ENCODE measurements around the gene ASB4.
A peak's percentile ranks its signal among the peaks of the same experiment; 100 is the strongest.
"Not testable (repeated sequence)": the region's sequence is repeated elsewhere in the genome, so short reads cannot be mapped to it uniquely, and the experiment has no call there.

Gene ASB4

DNA sequence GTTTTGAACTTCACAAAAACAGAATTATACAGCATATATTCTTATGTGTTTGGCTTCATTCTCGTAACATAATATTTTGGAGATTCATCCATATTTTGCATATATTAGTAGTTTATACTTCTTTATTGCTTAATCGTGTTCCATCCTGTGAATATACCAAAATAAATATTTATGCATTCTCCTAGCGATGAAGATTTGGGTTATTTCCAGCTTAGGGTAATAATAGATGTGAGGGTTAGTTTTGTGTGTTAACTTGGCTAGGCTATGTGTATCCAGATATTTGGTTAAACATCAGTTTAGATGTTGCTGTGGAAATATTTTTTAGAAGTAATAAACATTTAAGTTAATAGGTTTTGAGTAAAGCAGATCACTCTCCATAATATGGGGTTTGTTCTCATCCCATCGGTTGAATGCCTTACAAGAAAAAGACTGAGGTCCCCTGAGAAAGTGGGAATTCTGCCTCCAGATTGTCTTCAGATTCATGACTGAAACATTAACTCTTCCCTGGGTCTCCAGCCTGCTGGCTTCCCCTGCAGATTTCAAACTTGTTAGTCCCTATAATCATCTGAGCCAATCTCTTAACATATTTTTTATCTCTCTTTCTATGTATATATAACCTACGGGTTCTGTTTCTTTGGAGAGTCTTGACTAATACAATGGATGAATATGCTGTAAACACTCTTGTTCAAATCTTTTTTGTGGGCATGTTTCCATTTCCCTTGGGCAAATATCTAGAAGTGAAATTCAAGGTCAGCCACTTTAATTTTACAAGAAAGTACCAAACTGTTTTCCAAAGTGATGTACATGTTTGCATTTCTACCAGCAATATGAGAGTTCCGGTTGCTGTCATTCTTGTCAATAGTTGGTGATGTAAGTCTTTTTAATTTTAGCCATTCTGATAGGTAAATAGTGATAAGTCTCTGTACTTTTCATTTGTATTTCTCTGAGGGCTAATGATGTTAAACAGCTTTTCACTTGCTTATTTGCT is 61.9 kb downstream of the ASB4 start:
- no peak for DNase-seq (ENCODE audit: low read depth, low spot score)
- no peak for TF ChIP-seq EZH2 (IDR thresholded peaks at IDR 0.05)
- no peak for TF ChIP-seq POLR2AphosphoS5 (IDR thresholded peaks at IDR 0.05; ENCODE audit: borderline replicate concordance, low read depth, low read length)
- no peak for TF ChIP-seq FOXP2 (optimal IDR thresholded peaks at IDR 0.05; ENCODE audit: control extremely low read depth, extremely low read length, insufficient read depth)
- Histone ChIP-seq H3K9ac (ENCODE audit: insufficient read length) (no peak overlapping the region), H3K27ac (no peak overlapping the region), H3K4me3 (no peak overlapping the region), H3K36me3 (ENCODE audit: insufficient read depth, low read length) (no peaks in the 10 kb centered on the region), H3K9me3 (ENCODE audit: low read depth, low read length) (no peaks in the 10 kb centered on the region)

DNA sequence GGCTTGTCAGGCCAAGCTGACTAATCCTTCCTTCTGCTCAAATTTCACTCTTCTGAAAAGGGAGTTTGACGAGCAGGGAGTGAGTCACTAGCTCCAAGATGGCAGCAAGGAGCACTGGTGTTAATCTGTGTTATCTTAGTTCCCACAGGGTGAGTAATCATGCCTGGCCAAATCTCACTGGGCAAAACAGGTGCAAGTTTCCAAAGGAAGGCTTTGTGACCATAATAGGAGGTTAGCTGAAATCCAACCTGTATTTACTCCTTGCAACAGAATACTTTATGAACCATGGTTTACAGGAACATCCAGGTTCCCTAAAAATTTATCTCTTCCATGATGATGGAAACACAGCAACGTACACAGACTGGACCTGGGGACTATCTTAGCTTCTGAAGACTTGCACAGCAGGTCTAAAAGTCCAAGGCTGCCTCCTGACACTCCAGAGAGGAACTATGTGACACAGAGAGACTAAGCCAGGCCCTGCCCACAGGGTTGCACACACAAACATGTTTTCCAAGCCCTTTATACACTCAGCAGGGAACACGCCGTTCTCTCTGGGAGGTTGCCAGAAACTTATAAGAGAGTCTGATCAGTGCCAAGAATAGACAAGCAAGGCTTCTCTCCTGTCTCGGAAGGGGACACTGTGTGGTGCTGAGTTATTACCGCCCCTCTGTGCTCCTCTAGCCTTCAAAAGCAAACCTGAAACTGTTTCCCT is 64.2 kb downstream of the ASB4 start:
- no peaks in the 10 kb centered on the region for H3K36me3 ChIP-seq (ENCODE audit: insufficient read depth, low read length)
- TF ChIP-seq FOXP2 (optimal IDR thresholded peaks at IDR 0.05; ENCODE audit: control extremely low read depth, extremely low read length, insufficient read depth): peak; percentile 52
- no peak for TF ChIP-seq EZH2 (IDR thresholded peaks at IDR 0.05)
- H3K4me3 ChIP-seq: peak overlapping the region; percentile 47; the same call in 1 of the 2 replicates
- no peak overlapping the region for H3K9ac ChIP-seq (ENCODE audit: insufficient read length)
- DNase-seq (ENCODE audit: low read depth, low spot score): peak; percentile 35
- H3K9me3 ChIP-seq (ENCODE audit: low read depth, low read length): no peaks in the 10 kb centered on the region
- H3K27ac ChIP-seq: no peak overlapping the region

DNA sequence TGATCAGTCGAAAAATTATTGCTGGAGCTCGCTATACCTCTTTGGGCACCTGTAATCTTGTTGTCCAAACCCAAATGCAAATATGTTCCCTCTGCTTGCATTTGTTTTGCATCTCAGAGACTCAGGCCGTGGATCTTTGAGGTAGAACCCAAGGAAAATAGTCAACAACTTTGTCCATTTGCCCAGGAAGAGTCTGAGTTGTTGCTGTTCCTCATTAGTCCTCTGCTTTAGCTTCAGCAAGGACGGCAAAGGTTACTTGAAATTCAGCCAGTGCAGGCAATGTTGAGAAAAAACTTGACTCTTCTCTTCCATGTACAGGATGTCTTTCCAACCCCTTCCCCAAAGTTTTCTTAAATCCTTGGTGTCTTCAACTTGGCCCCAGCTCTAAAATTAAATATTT is 64.8 kb downstream of the ASB4 start:
- no peaks in the 10 kb centered on the region for H3K36me3 ChIP-seq (ENCODE audit: insufficient read depth, low read length)
- no peak overlapping the region for H3K9ac ChIP-seq (ENCODE audit: insufficient read length)
- no peaks in the 10 kb centered on the region for H3K9me3 ChIP-seq (ENCODE audit: low read depth, low read length)
- peak overlapping the region; percentile 47; the same call in 1 of the 2 replicates for H3K4me3 ChIP-seq
- DNase-seq (ENCODE audit: low read depth, low spot score): no peak
- no peak overlapping the region for H3K27ac ChIP-seq
- TF ChIP-seq FOXP2 (optimal IDR thresholded peaks at IDR 0.05; ENCODE audit: control extremely low read depth, extremely low read length, insufficient read depth): no peak
- no peak for TF ChIP-seq EZH2 (IDR thresholded peaks at IDR 0.05)
- TF ChIP-seq POLR2AphosphoS5 (IDR thresholded peaks at IDR 0.05; ENCODE audit: borderline replicate concordance, low read depth, low read length): no peak

DNA sequence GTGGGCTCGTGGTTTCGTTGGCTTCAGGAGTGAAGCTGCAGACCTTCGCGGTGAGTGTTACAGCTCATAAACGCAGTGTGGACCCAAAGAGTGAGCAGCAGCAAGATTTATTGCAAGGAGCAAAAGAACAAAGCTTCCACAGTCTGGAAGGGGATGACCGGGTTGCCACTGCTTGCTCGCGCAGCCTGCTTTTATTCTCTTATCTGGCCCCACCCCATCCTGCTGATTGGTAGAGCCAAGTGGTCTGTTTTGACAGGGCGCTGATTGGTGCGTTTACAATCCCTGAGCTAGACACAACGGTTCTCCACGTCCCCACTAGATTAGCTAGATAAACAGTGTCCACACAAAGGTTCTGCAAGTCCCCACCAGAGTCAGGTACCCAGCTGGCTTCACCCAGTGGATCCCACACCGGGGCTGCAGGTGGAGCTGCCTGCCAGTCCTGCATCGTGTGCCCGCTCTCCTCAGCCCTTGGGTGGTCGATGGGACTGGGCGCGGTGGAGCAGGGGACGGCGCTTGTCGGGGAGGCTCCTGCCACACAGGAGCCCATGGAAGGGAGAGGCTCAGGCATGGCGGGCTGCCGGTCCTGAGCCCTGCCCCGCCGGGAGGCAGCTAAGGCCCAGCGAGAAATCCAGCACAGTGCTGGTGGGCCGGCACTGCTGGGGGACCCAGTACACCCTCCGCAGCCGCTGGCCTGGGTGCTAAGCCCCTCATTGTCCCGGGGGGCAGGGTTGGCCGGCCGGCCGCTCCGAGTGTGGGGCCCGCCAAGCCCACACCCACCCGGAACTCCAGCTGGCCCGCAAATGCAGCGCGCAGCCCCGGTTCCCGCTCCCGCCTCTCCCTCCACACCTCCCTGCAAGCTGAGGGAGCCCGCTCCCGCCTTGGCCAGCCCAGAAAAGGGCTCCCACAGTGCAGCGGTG is 66.5 kb downstream of the ASB4 start:
- H3K27ac ChIP-seq; H3K9me3 ChIP-seq (ENCODE audit: low read depth, low read length); DNase-seq (ENCODE audit: low read depth, low spot score); H3K4me3 ChIP-seq; H3K9ac ChIP-seq (ENCODE audit: insufficient read length); H3K36me3 ChIP-seq (ENCODE audit: insufficient read depth, low read length): not testable (repeated sequence)

DNA sequence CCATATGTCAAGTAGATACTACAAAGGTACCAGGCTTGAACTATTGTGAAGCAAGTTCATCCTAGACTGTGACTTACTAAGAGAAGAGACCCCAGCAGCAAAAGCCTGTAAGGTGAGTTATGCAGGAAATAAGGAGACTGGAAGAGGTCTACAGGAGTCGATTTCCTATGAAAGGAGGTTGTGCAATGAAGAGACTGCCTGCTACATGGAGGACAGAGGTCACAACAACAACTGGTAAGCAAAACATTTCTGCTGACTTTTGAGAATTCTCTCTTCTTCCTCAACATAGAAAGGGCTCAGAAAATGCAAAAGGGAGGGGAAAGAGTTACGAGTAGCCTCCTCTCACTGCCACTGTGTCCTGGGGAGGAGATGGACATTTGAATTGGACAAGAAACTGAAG is 68.2 kb downstream of the ASB4 start:
- H3K27ac ChIP-seq: no peak overlapping the region

DNA sequence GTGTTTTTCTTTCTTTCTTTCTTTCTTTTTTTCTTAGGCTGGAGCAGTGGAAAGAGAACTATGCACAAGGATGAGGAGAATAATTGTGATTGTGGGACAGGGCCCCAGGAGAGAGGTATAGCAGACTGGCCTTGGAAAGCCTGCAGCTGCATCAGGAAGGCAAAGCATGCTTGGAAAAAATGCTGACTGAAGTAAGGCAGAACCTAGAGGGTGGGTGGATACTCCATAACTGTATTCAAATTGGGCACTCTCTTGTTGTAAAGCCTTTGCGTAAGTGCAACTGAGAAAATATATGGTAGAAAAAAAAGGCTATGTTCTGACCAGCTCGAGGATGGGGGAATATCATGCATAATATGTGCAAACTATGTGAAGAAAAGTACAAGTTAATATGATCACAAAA is 71.0 kb downstream of the ASB4 start:
- Histone ChIP-seq H3K27ac (no peak overlapping the region), H3K36me3 (ENCODE audit: insufficient read depth, low read length) (no peaks in the 10 kb centered on the region), H3K9me3 (ENCODE audit: low read depth, low read length) (no peaks in the 10 kb centered on the region), H3K9ac (ENCODE audit: insufficient read length) (no peak overlapping the region), H3K4me3 (no peak overlapping the region)
- DNase-seq (ENCODE audit: low read depth, low spot score): no peak
- no peak for TF ChIP-seq EZH2 (IDR thresholded peaks at IDR 0.05)
- TF ChIP-seq FOXP2 (optimal IDR thresholded peaks at IDR 0.05; ENCODE audit: control extremely low read depth, extremely low read length, insufficient read depth): no peak

More for the DNA sequence above, 68.2 kb downstream of the ASB4 start:
- Histone ChIP-seq H3K4me3 (no peak overlapping the region), H3K9me3 (ENCODE audit: low read depth, low read length) (no peaks in the 10 kb centered on the region), H3K9ac (ENCODE audit: insufficient read length) (no peak overlapping the region), H3K36me3 (ENCODE audit: insufficient read depth, low read length) (no peaks in the 10 kb centered on the region)
- TF ChIP-seq FOXP2 (optimal IDR thresholded peaks at IDR 0.05; ENCODE audit: control extremely low read depth, extremely low read length, insufficient read depth) (no peak), POLR2AphosphoS5 (IDR thresholded peaks at IDR 0.05; ENCODE audit: borderline replicate concordance, low read depth, low read length) (no peak), EZH2 (IDR thresholded peaks at IDR 0.05) (no peak)
- no peak for DNase-seq (ENCODE audit: low read depth, low spot score)

DNA sequence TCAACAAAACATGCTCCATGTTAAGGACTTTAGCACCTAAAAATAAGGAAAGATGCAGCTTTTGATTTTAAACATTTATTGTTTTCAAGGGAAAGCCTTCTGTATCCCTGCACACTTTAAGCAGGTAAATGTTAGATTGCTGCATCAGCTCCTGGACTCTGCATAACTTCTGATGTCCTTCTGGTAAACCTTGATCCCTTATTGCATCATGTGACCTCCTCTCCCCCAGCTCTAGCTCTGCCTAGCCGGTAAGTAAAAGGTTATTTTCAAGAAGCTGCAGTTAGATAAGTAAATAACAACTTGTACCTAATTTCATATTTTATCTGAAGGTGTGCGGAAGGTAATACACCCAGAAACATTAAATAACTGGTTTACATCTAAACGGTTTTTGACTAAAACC is 73.1 kb downstream of the ASB4 start:
- no peak for TF ChIP-seq FOXP2 (optimal IDR thresholded peaks at IDR 0.05; ENCODE audit: control extremely low read depth, extremely low read length, insufficient read depth)
- TF ChIP-seq EZH2 (IDR thresholded peaks at IDR 0.05): no peak
- TF ChIP-seq POLR2AphosphoS5 (IDR thresholded peaks at IDR 0.05; ENCODE audit: borderline replicate concordance, low read depth, low read length): no peak
- DNase-seq (ENCODE audit: low read depth, low spot score): no peak
- Histone ChIP-seq H3K9ac (ENCODE audit: insufficient read length) (no peak overlapping the region), H3K9me3 (ENCODE audit: low read depth, low read length) (no peaks in the 10 kb centered on the region), H3K4me3 (no peak overlapping the region), H3K36me3 (ENCODE audit: insufficient read depth, low read length) (no peaks in the 10 kb centered on the region), H3K27ac (no peak overlapping the region)

DNA sequence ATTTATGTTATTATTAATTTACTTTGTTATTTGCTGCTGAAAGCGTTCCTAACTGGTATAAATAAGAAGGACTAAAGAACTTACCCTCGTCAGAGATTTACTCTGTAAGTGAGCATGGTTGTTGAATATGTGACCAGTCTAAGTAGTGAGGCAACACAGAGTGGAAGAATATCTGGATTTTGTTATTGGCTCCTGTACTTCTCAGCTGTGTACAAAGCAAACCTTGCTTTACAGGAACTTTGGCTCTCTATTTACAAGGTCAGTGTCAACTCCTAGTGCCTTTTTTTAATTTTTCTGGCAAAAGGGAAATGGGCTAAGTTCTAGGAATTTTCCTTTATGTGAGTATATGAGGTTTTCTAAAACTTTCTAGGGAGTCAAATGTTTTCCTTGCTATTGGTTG is 74.9 kb downstream of the ASB4 start:
- Histone ChIP-seq H3K4me3 (no peak overlapping the region), H3K9ac (ENCODE audit: insufficient read length) (no peak overlapping the region), H3K9me3 (ENCODE audit: low read depth, low read length) (no peaks in the 10 kb centered on the region), H3K27ac (no peak overlapping the region), H3K36me3 (ENCODE audit: insufficient read depth, low read length) (no peaks in the 10 kb centered on the region)
- DNase-seq (ENCODE audit: low read depth, low spot score): no peak
- TF ChIP-seq EZH2 (IDR thresholded peaks at IDR 0.05) (no peak), FOXP2 (optimal IDR thresholded peaks at IDR 0.05; ENCODE audit: control extremely low read depth, extremely low read length, insufficient read depth) (no peak), POLR2AphosphoS5 (IDR thresholded peaks at IDR 0.05; ENCODE audit: borderline replicate concordance, low read depth, low read length) (no peak)

All from SK-N-MC (cell line).